ENCODE results near the gene TYSND1.
"Not testable (repeated sequence)": the region's sequence is repeated elsewhere in the genome, so short reads cannot be mapped to it uniquely, and the experiment has no call there.

Gene TYSND1

GRCh38 chr10:70126700-70127395, 19.7 kb downstream of the TYSND1 start:
- Histone ChIP-seq H3K4me3 (ENCODE audit: low read length) (no peak overlapping the region), H3K9ac (ENCODE audit: low read length) (no peak overlapping the region), H3K9me3 (ENCODE audit: control insufficient read depth, low read depth, low read length) (no peaks in the 10 kb centered on the region), H3K36me3 (ENCODE audit: control insufficient read depth, low read depth, low read length) (no peaks in the 10 kb centered on the region), H3K27ac (ENCODE audit: low read length) (no peak overlapping the region), H3K27me3 (ENCODE audit: control insufficient read depth, insufficient read depth, low read length) (peaks cover 12% of the 10 kb centered on the region), H3K4me1 (ENCODE audit: control insufficient read depth, low read depth, low read length) (no peaks in the 10 kb centered on the region)

GRCh38 chr10:70125918-70126552, 20.5 kb downstream of the TYSND1 start:
- H3K36me3 ChIP-seq (ENCODE audit: control insufficient read depth, low read depth, low read length) = no peaks in the 10 kb centered on the region
- H3K4me3 ChIP-seq (ENCODE audit: low read length) = no peak overlapping the region
- no peaks in the 10 kb centered on the region for H3K9me3 ChIP-seq (ENCODE audit: control insufficient read depth, low read depth, low read length)
- H3K27me3 ChIP-seq (ENCODE audit: control insufficient read depth, insufficient read depth, low read length) = peaks cover 4% of the 10 kb centered on the region
- H3K9ac ChIP-seq (ENCODE audit: low read length) = no peak overlapping the region
- H3K4me1 ChIP-seq (ENCODE audit: control insufficient read depth, low read depth, low read length) = no peaks in the 10 kb centered on the region
- no peak overlapping the region for H3K27ac ChIP-seq (ENCODE audit: low read length)

- no peaks in the 10 kb centered on the region for H3K4me1 ChIP-seq (ENCODE audit: control insufficient read depth, low read depth, low read length)
Measured at GRCh38 chr10:70124918-70125317, 21.6 kb downstream of the TYSND1 start.

GRCh38 chr10:70124415-70124814, 22.1 kb downstream of the TYSND1 start:
- Histone ChIP-seq H3K4me3 (ENCODE audit: low read length) (no peak overlapping the region), H3K9ac (ENCODE audit: low read length) (no peak overlapping the region), H3K36me3 (ENCODE audit: control insufficient read depth, low read depth, low read length) (no peaks in the 10 kb centered on the region), H3K4me1 (ENCODE audit: control insufficient read depth, low read depth, low read length) (no peaks in the 10 kb centered on the region), H3K9me3 (ENCODE audit: control insufficient read depth, low read depth, low read length) (no peaks in the 10 kb centered on the region), H3K27ac (ENCODE audit: low read length) (no peak overlapping the region), H3K27me3 (ENCODE audit: control insufficient read depth, insufficient read depth, low read length) (no peaks in the 10 kb centered on the region)

More at GRCh38 chr10:70124918-70125317, 21.6 kb downstream of the TYSND1 start:
- H3K4me3 ChIP-seq (ENCODE audit: low read length) = no peak overlapping the region
- no peak overlapping the region for H3K27ac ChIP-seq (ENCODE audit: low read length)
- no peak overlapping the region for H3K9ac ChIP-seq (ENCODE audit: low read length)
- H3K27me3 ChIP-seq (ENCODE audit: control insufficient read depth, insufficient read depth, low read length) = no peaks in the 10 kb centered on the region
- no peaks in the 10 kb centered on the region for H3K36me3 ChIP-seq (ENCODE audit: control insufficient read depth, low read depth, low read length)
- H3K9me3 ChIP-seq (ENCODE audit: control insufficient read depth, low read depth, low read length) = no peaks in the 10 kb centered on the region

- no peak overlapping the region for H3K9ac ChIP-seq (ENCODE audit: low read length)
- H3K27ac ChIP-seq (ENCODE audit: low read length) = no peak overlapping the region
- no peak overlapping the region for H3K4me3 ChIP-seq (ENCODE audit: low read length)
- H3K4me1 ChIP-seq (ENCODE audit: control insufficient read depth, low read depth, low read length) = no peaks in the 10 kb centered on the region
- no peaks in the 10 kb centered on the region for H3K9me3 ChIP-seq (ENCODE audit: control insufficient read depth, low read depth, low read length)
- no peaks in the 10 kb centered on the region for H3K36me3 ChIP-seq (ENCODE audit: control insufficient read depth, low read depth, low read length)
- no peaks in the 10 kb centered on the region for H3K27me3 ChIP-seq (ENCODE audit: control insufficient read depth, insufficient read depth, low read length)
Measured at GRCh38 chr10:70123817-70124216, 22.7 kb downstream of the TYSND1 start.

GRCh38 chr10:70123166-70123565, 23.3 kb downstream of the TYSND1 start:
- not testable (repeated sequence) for H3K9ac ChIP-seq (ENCODE audit: low read length); H3K9me3 ChIP-seq (ENCODE audit: control insufficient read depth, low read depth, low read length); H3K4me3 ChIP-seq (ENCODE audit: low read length); H3K4me1 ChIP-seq (ENCODE audit: control insufficient read depth, low read depth, low read length); H3K27ac ChIP-seq (ENCODE audit: low read length); H3K36me3 ChIP-seq (ENCODE audit: control insufficient read depth, low read depth, low read length); H3K27me3 ChIP-seq (ENCODE audit: control insufficient read depth, insufficient read depth, low read length)

- Histone ChIP-seq H3K27ac (ENCODE audit: low read length) (no peak overlapping the region), H3K9me3 (ENCODE audit: control insufficient read depth, low read depth, low read length) (no peaks in the 10 kb centered on the region), H3K4me1 (ENCODE audit: control insufficient read depth, low read depth, low read length) (no peaks in the 10 kb centered on the region), H3K9ac (ENCODE audit: low read length) (no peak overlapping the region), H3K4me3 (ENCODE audit: low read length) (no peak overlapping the region), H3K36me3 (ENCODE audit: control insufficient read depth, low read depth, low read length) (no peaks in the 10 kb centered on the region), H3K27me3 (ENCODE audit: control insufficient read depth, insufficient read depth, low read length) (no peaks in the 10 kb centered on the region)
Measured at GRCh38 chr10:70122742-70123141, 23.8 kb downstream of the TYSND1 start.

GRCh38 chr10:70121281-70121949, 25.1 kb downstream of the TYSND1 start:
- Histone ChIP-seq H3K4me3 (ENCODE audit: low read length) (no peak overlapping the region), H3K9me3 (ENCODE audit: control insufficient read depth, low read depth, low read length) (no peaks in the 10 kb centered on the region), H3K4me1 (ENCODE audit: control insufficient read depth, low read depth, low read length) (no peaks in the 10 kb centered on the region), H3K9ac (ENCODE audit: low read length) (no peak overlapping the region), H3K27me3 (ENCODE audit: control insufficient read depth, insufficient read depth, low read length) (no peaks in the 10 kb centered on the region), H3K27ac (ENCODE audit: low read length) (no peak overlapping the region), H3K36me3 (ENCODE audit: control insufficient read depth, low read depth, low read length) (no peaks in the 10 kb centered on the region)

- Histone ChIP-seq H3K27ac (ENCODE audit: low read length) (no peak overlapping the region), H3K27me3 (ENCODE audit: control insufficient read depth, insufficient read depth, low read length) (no peaks in the 10 kb centered on the region), H3K9ac (ENCODE audit: low read length) (no peak overlapping the region), H3K36me3 (ENCODE audit: control insufficient read depth, low read depth, low read length) (no peaks in the 10 kb centered on the region), H3K4me1 (ENCODE audit: control insufficient read depth, low read depth, low read length) (no peaks in the 10 kb centered on the region), H3K9me3 (ENCODE audit: control insufficient read depth, low read depth, low read length) (no peaks in the 10 kb centered on the region), H3K4me3 (ENCODE audit: low read length) (no peak overlapping the region)
Measured at GRCh38 chr10:70120417-70120816, 26.1 kb downstream of the TYSND1 start.

- Histone ChIP-seq H3K27me3 (ENCODE audit: control insufficient read depth, insufficient read depth, low read length) (no peaks in the 10 kb centered on the region), H3K4me3 (ENCODE audit: low read length) (no peak overlapping the region), H3K27ac (ENCODE audit: low read length) (no peak overlapping the region), H3K4me1 (ENCODE audit: control insufficient read depth, low read depth, low read length) (no peaks in the 10 kb centered on the region), H3K36me3 (ENCODE audit: control insufficient read depth, low read depth, low read length) (no peaks in the 10 kb centered on the region), H3K9ac (ENCODE audit: low read length) (no peak overlapping the region), H3K9me3 (ENCODE audit: control insufficient read depth, low read depth, low read length) (no peaks in the 10 kb centered on the region)
Measured at GRCh38 chr10:70119623-70120022, 26.9 kb downstream of the TYSND1 start.

- Histone ChIP-seq H3K4me1 (ENCODE audit: control insufficient read depth, low read depth, low read length) (no peaks in the 10 kb centered on the region), H3K9ac (ENCODE audit: low read length) (no peak overlapping the region), H3K36me3 (ENCODE audit: control insufficient read depth, low read depth, low read length) (no peaks in the 10 kb centered on the region), H3K27me3 (ENCODE audit: control insufficient read depth, insufficient read depth, low read length) (no peaks in the 10 kb centered on the region), H3K27ac (ENCODE audit: low read length) (no peak overlapping the region), H3K4me3 (ENCODE audit: low read length) (no peak overlapping the region), H3K9me3 (ENCODE audit: control insufficient read depth, low read depth, low read length) (no peaks in the 10 kb centered on the region)
Measured at GRCh38 chr10:70119197-70119596, 27.3 kb downstream of the TYSND1 start.
